ENCODE data around the gene CD59.

CD59 gene

DNA sequence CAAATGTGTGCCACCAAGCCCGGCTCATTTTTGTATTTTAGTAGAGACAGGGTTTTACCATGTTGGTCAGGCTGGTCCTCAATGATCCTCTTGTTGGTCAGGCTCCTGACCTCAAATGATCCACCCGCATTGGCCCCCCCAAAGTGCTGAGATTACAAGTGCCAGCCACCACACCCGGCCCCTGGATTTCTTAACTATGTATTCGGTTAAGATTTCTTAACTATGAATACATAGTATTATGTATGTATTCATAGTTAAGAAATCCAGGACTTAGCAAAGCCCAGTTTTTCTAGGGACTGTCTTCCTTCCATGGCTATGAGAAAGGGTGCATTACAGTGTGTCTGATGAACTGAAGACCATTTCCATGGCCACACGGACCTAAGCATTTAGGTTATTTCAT lies 37.3 kb downstream of the CD59 start:
- DNase-seq (ENCODE audit: extremely low read depth, low read depth) = no peak
- TF ChIP-seq, protein P1, sequence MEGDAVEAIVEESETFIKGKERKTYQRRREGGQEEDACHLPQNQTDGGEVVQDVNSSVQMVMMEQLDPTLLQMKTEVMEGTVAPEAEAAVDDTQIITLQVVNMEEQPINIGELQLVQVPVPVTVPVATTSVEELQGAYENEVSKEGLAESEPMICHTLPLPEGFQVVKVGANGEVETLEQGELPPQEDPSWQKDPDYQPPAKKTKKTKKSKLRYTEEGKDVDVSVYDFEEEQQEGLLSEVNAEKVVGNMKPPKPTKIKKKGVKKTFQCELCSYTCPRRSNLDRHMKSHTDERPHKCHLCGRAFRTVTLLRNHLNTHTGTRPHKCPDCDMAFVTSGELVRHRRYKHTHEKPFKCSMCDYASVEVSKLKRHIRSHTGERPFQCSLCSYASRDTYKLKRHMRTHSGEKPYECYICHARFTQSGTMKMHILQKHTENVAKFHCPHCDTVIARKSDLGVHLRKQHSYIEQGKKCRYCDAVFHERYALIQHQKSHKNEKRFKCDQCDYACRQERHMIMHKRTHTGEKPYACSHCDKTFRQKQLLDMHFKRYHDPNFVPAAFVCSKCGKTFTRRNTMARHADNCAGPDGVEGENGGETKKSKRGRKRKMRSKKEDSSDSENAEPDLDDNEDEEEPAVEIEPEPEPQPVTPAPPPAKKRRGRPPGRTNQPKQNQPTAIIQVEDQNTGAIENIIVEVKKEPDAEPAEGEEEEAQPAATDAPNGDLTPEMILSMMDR (IDR thresholded peaks at IDR 0.05; ENCODE audit: low read depth, low read length) = no peak

DNA sequence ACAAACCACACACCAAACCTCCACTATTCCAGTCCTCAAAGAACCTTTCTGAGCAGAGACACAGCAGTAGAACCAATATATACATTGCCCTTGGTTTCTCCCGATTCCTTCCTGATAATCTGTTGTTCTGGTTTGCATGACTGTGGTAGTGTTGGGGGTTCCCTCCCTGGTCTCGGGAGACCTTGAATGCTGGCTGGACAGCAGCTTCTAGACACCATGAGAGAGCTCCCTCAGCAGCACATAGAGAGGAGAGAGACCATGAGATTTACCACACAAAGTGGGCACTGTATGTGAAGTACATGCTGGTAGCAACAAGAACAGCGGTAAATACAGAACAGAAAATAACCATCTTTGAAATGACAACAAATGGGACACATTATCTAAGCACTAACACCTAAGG lies 38.2 kb downstream of the CD59 start:
- DNase-seq (ENCODE audit: extremely low read depth, low read depth) = no peak
- TF ChIP-seq, protein P1 (IDR thresholded peaks at IDR 0.05; ENCODE audit: low read depth, low read length) = no peak

DNA sequence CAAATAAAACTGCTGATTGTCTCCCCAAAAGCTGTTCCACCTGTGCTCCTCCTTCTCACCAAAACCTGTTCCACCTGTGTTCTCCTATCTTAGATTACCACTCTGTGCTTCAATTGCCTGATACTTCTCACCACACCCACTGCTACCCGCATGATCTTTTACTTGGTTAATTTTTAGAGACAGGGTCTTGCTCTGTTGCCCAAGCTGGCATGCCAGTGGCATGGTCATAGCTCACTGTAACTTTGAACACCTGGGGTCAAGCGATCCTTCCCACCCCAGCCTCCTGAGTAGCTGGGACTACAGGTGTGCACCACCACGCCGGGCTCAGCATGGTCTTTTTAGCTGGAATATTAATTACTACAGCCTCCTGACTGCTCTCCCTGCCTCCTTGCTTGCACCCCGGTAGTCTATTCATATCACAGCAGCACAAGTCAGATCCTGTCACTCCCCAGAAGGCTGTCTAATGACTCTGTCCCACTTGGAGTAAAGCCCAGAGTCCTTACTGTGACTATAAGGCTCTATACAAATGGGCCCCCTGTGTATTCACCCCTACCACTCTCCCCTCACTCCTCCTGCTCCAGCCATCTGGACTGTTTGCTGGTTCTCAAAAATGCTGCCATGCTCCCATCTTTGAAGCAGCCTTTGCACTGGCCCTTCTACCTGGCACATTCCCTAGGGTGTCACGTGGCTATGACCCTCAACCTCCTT lies 39.1 kb downstream of the CD59 start:
- DNase-seq (ENCODE audit: extremely low read depth, low read depth) = no peak
- TF ChIP-seq, protein P1 (IDR thresholded peaks at IDR 0.05; ENCODE audit: low read depth, low read length) = no peak

DNA sequence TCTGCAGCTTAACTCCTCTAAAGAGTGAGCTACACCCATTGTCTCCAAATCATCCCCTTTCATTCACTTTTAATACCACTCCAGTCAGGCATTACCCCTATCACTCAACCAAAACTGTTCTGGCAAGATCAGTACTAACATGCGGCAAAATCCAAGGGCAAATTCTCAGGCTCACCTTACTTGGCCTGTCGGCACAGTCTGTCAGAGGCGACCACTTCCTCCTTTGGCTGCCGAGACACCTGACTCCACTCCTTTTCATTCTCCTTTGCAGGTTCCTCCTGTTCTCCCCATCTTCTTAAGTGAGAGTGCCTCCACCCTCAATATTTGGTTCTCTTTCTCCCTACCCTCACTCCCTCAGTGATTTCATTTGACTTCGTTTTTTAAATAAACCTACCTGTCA lies 39.8 kb downstream of the CD59 start:
- no peak for DNase-seq (ENCODE audit: extremely low read depth, low read depth)
- TF ChIP-seq, protein P1 (IDR thresholded peaks at IDR 0.05; ENCODE audit: low read depth, low read length) = no peak

DNA sequence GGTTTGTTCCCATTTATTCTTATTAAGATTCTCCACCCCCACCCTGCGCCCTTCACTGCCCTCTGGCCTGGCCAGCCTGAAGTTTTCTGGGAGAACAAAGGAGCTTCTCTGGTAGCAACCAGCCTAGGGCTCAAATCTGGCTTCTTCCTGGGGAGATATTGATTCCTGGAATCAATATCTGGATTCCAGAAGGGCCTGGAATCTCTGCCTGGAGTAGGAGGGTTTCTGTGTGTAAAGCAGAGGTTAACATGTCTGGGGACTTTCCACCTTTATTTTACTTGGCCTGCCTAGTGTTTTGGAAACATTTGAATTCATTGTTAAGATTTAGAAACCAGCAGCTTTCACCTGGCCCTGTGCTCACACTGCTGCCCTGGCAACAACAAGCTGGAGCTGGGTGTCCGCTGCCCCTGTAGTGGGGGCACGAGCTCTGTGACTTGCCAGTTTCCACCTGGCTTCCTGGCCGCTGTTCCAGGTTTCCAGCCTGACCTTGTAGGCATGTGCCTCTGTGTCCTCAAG lies 41.1 kb downstream of the CD59 start:
- TF ChIP-seq, protein P1 (IDR thresholded peaks at IDR 0.05; ENCODE audit: low read depth, low read length) = no peak
- no peak for DNase-seq (ENCODE audit: extremely low read depth, low read depth)

DNA sequence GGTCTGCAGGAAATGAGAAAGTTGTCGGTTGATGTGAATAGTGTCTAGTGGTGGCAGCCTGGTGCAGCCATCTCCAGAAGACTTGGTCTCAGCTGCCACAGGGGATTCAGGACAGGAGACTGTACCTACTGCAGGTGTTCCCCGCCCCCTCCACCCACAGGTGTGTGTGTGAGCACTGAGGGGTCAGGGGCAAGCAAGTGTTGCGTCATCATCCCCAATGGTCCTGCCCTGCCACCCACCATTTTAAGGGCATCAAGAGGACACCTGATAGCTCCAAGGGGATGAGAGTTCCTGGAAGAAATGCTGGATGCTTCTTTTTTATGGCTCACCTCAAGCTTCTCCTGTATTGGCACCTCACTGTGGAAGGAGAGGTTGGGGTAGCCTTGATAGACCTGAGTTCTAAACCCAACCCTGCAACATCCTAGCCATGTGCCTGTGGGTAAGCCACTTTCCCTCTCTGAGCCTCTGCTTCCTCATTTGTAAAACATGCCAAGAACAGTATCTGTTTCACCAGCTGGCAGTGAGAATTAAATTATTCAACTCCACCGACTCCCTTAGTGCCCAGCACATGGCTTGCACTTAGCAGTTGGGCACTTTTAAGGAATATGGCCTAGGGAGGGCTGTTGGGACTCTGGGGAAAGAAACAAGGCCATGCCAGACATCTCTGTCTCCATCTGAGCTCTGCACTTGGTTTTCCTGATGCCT lies 41.7 kb downstream of the CD59 start:
- TF ChIP-seq, protein P1 (IDR thresholded peaks at IDR 0.05; ENCODE audit: low read depth, low read length) = no peak
- DNase-seq (ENCODE audit: extremely low read depth, low read depth) = no peak

DNA sequence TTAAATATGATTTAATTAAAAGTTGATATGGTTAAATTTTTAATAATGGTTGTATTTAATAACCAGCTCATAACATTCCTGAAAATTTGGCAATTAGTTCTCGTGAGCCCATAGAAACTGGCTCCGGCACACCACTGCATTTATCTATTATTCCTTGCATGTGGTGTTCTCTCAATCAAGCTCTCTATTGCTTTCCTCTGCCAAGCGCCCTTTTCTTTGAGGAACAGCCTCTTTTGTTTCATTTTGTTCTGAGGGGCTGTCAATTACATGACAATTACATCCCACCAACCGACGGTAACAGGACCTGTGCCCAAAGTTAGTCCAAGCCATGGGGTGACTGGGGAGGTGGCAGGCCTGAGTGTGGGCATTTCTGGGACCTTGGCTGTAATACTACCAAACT lies 43.7 kb downstream of the CD59 start:
- DNase-seq (ENCODE audit: extremely low read depth, low read depth) = no peak
- TF ChIP-seq, protein P1 (IDR thresholded peaks at IDR 0.05; ENCODE audit: low read depth, low read length) = no peak

Measured in AG09319 (cell line).